ENCODE results near the gene ITGAE.
"Not testable (repeated sequence)": the region's sequence is repeated elsewhere in the genome, so short reads cannot be mapped to it uniquely, and the experiment has no call there.

The ITGAE gene

DNA sequence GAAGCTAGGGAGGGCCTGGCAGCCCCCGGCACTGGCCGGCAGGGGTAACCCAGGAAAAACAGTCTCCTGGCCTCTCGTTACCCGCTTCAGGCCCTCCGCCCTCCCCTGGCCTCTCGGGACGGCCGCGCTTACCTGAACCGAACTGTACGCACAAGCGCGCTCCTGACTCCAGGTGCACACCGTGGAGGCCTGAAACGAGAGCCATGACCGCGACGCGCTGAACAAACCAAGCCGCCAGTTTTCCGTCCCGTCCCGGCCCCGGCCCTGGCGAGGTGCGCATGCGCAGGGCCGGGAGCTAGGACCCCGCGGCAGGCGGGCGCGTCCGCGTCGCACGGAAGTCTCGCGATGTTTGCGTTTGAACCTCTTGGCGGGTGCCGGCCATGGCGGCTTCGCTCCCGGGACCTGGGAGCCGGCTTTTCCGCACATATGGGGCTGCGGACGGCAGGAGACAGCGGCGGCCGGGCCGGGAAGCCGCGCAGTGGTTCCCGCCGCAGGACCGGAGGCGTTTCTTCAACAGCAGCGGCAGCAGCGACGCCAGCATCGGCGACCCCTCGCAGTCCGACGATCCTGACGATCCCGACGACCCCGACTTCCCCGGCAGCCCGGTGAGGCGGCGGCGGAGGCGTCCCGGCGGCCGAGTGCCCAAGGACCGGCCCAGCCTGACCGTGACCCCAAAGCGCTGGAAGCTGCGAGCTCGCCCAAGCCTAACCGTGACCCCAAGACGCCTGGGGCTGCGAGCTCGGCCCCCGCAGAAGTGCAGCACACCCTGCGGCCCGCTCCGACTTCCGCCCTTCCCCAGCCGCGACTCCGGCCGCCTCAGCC is 77.2 kb downstream of the ITGAE start, which contains the start of gene HASPIN:
HASPIN (plus strand) TSS at position 348 of the 822 bp plus-strand sequence; CDS start at position 381, 33 bp downstream.
- peak; percentile 99 for DNase-seq

- no peak for DNase-seq
Measured at GRCh38 chr17:3723188-3723555, 77.8 kb downstream of the ITGAE start.

GRCh38 chr17:3722716-3723115 is 78.3 kb downstream of the ITGAE start:
- no peak for DNase-seq

GRCh38 chr17:3719265-3719664 is 81.7 kb downstream of the ITGAE start:
- no peak for DNase-seq

- DNase-seq = no peak
Measured at GRCh38 chr17:3718201-3718600, 82.8 kb downstream of the ITGAE start.

DNA sequence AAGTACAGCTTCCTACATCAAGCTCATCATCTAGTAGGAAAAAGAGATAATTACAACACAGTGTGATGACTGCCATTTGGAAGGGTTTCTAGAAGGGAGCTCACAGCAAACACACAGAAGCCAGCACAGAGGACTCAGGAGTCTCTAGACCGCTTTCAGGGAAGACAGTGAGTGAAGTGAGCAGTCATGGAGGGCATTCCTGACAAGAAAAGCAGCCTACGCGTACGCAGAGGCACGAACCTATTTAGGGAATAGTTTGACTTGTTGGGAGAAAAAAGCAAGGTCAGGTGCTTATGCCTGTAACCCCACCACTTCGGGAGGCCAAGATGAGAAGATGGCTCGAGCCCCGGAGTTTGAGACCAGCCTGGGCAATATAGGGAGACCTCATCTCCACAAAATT is 85.7 kb downstream of the ITGAE start:
- DNase-seq = no peak

- no peak for DNase-seq
Measured at GRCh38 chr17:3712811-3713463, 88.1 kb downstream of the ITGAE start.

DNA sequence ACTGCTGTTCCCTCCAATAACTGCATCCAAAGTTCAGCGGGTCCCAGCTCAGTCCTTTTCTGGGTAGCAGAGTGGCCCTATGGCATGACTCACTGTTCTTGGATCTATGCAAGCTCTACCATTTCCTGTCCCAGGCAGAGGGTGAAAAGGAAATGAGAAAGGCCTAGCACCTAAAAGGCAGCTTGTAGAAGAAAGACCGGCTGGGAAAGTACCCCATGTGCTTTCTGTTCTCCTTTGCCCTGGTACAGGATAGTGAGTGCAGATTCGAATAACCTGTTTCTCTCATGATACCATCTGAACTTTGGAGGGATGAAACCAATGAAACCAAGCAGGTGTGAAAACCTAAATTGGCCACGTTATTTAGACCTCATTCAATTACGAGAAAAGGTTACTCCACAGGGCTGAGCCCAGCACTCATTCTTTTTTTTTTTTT is 90.0 kb downstream of the ITGAE start:
- peak; percentile 68 for DNase-seq

DNA sequence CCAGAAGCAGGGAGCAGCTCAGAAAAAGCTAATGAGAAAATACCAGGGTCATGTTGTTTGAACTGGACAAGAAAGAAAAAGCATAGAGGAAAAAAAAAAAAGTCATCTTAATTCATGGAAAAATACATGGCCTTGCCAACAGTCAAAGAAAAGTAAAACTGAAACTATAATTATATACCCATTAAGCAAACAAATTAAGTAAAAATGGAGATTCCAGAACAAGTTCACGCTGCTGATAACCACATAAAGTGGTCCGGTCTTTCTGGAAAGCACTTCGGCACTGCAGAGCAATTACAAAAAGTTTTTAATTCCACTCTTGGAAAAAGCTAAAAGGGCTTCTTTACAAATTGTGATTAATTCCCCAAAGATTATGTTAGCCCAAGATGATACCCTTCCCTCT is 92.6 kb downstream of the ITGAE start:
- no peak for DNase-seq

GRCh38 chr17:3705718-3705984 is 95.3 kb downstream of the ITGAE start:
- not testable (repeated sequence) for DNase-seq

DNA sequence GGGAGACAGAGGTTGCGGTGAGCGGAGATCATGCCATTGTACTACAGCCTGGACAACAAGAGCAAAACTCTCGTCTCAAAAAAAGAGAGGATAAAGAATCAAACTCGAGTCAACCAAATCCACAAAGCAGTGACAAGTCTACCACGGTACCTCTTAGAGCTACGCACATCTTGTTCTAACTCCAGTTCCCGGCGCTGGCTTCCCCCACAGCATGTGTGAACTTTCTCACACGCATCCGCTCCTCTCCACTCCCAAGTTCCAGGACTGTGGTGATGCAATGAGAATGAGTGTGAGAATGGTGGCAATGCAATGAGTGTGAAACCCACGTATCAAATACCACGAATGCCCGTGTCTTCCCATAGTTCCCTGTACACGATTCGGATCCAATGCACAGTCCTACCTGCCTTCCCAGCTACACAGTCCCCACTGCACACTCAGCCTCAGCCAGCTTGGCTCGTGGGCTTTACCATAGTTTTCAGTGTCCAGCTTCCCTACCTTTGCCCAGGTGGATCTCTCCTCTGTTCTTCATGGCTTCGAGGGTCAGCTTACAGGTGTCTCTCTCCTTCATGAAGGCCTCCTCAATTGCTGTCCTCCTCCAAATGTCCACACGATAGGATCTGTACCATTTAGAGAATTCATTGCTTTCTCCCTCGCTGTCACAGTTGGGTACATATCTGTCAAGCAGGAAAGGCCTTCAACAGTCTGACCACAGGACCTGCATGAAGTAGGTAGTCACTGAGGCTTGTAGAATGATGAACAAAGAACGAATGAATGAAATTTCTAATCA is 95.9 kb downstream of the ITGAE start:
- DNase-seq = no peak

GRCh38 chr17:3702041-3702539 is 98.9 kb downstream of the ITGAE start:
- DNase-seq = not testable (repeated sequence)

DNA sequence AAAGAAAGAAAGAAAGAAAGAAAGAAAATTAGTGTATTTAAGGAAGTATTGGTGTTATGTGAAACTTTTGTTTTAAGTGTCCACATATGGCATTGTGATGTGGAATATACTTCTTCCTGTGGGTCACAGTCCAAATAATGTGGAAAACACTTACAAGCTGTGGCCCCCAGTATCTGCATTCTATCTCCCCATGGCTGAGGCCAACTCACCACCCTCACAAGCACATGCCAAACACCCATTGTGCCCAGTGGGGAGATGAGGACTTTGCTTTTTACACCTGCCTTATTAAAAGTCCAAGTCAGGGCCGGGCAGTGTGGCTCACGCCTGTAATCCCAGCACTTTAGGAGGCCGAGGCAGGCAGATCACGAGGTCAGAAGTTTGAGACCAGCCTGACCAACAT is 101.0 kb downstream of the ITGAE start:
- no peak for DNase-seq

GRCh38 chr17:3698139-3698538 is 102.8 kb downstream of the ITGAE start:
- DNase-seq = no peak

GRCh38 chr17:3697103-3697476 is 103.9 kb downstream of the ITGAE start:
- no peak for DNase-seq

- peak; percentile 77 for DNase-seq
Measured at GRCh38 chr17:3695723-3696411, 105.1 kb downstream of the ITGAE start, which contains the start of gene P2RX5. Gene P2RX5 (minus strand): TSS chr17:3696155. CDS start chr17:3696005, 150 bp downstream.

GRCh38 chr17:3695129-3695722 is 105.8 kb downstream of the ITGAE start:
- no peak for DNase-seq

DNA sequence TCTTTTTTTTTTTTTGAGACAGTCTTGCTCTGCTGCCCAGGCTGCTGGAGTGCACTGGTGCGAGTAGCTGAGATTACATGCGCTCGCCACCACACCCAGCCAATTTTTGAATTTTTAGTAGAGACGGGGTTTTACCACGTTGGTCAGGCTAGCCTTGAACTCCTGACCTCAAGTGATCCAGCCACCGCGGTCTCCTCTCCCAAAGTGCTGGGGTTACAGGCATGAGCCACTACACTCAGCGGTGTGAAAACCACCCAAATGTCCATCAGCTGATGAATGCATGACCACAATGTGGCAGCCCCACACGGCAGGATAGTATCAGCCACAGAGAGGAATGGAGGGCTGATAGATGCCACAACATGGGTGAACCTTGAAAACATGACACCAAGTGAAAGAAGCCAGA is 107.2 kb downstream of the ITGAE start:
- peak; percentile 76 for DNase-seq

GRCh38 chr17:3693141-3693540 is 107.8 kb downstream of the ITGAE start:
- DNase-seq = no peak

- no peak for DNase-seq
Measured at GRCh38 chr17:3692346-3692745, 108.6 kb downstream of the ITGAE start.

GRCh38 chr17:3691617-3692067 is 109.3 kb downstream of the ITGAE start:
- no peak for DNase-seq

GRCh38 chr17:3690094-3690715 is 110.8 kb downstream of the ITGAE start:
- no peak for DNase-seq

All from activated CD8-positive, alpha-beta memory T cell treated with anti-CD3 and anti-CD28 coated beads, Interleukin-2, amount 50 U/mL, for 48 hours (primary cell).